Stimulated activated CD4-positive, alpha-beta T cell treated with anti-CD3 and anti-CD28 coated beads, Interleukin-1b, Interleukin-23, amount 100 ng/mL, for 48 hours (primary cell): Measurements from ENCODE around the gene LBHD2.

Experiments used
- DNase-seq: peaks from one replicate; pipeline ENCODE4 v3.0.0-alpha.2; 2020

The LBHD2 gene

GRCh38 chr14:103133210-103134140 lies 49.5 kb downstream of the LBHD2 start:
- no peak for DNase-seq

- DNase-seq = no peak
These were observed 50.4 kb downstream of the LBHD2 start for GRCh38 chr14:103134405-103134804.

DNA sequence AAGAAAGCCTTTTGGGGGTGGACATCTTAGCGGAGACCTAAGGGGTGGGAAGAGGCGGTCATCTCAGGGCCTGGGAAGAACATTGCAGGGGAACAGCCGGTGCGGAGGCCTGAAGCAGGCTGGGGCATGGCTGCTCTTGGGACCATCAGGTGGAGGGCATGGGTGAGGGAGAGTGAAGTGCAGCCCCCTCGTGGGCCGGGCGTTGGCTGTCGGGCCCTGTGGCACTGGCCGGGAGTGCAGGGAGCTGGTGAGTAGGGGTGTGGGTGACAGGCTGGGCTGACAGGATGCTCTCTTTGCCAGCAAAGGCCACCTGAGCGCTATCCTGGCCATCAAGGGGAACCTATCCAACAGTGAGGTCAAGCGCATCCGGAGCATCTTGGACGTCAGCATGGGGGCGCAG lies 50.9 kb downstream of the LBHD2 start:
- DNase-seq = no peak

- no peak for DNase-seq
These were observed 51.6 kb downstream of the LBHD2 start for GRCh38 chr14:103135333-103136260.

DNA sequence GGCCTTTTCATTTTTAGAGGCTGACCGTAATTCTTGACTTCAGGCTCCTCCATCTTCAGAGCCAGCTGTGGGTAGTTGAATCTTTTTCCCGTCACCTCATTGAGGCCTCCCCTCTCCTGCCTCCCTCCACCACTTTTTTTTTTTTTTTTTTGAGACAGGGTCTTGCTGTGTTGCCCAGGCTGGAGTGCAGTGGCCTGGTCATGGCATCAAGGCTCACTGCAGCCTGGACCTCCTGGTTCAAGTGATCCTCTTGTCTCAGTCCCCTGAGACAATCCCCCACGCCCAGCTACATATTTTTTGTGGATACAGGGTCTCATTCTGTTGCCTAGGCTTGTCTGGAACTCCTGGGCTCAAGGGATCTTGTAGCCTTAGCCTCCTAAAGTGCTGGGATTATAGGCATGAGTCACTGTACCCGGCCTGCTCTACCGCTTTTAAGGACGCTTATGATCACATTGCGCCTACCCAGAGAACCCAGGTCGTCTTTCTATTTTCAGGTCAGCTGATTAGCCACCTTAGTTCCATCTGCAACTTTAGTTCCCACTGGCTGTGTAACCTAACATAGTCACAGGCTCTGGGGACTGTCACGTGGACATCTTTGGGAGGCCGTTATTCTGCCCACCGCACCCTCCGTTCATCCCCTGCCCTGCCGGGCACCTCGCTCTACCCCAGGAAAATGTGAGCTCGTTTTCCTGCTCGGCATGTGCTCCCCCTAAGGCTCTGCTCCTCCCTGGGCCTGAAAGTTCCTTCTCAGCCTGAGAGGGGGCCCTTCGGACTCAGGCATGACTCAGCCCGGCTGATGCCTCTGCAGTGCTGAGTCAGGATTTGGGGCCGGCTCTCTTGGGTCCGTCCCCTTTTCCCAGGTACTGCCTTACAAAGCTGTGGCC lies 52.6 kb downstream of the LBHD2 start:
- DNase-seq = no peak

DNA sequence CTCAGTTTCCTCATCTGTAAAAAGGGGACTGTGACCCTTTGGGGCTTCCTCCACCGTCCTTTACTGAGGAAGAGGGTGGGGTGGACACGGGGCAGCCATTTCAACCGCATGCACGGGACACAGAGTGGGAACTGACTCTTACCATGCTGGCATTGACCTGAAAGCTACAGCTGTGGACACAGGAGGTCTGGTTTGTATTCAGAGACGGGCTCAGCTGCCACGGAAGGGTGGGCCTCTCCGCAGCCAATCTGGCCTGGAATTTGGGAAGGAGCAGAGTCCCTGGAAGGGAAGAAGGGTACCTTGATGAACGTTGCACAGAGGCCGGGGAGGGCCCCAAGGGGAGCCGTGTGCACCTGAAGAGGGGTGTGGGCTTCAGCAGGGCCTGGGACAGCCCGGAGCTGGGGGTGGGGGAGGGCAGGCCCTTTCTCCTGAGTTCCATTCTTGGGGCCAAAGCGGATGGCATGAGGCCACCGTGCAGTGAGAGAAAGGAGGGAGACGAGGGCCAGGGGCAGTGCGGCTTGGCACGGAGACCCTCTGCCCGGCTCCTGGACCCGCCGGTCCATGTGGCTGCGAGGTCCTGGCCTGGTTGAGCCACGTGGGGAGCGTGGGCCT lies 53.8 kb downstream of the LBHD2 start:
- no peak for DNase-seq

DNA sequence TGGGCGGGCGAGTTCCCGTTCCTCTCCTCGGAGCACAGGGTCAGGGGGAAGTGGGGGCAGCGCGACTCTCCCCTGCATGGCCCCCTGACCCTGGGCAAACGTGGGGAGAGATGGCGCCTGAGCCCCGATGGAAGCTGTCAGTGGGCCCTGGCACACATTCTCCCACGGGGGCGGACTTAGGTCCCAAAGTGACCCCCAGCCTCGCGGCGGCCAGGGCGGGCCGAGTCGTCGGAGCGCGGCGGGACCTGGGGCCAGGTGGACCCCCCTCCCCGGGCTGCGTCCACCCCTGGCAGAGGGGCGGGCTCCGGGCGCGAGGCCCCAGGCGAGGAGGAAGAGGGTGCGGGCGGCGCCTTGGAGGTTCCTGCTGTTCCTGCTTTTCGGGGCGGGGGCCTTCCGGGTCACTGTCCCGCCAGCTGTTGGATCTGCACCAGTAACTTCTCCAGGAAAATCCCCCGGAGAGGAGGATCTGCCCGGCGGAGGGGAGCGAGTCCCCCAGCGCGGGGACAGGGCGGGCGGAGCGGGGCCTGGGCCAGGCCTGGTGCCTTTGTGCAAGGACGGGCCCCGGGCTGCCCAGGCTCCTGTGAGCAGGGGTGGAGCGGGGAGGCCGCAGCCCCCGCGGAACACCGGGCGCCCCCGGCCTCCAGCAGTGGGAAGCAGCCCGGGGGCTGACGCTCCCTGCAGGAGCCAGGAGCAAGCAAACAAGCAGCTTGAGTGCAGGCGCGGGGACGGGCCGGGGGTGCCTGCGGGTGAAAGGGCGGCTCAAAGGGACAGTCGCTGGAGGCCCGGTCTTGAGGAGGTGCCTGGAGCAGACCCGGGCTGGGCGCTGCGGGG lies 54.5 kb downstream of the LBHD2 start:
- no peak for DNase-seq

DNA sequence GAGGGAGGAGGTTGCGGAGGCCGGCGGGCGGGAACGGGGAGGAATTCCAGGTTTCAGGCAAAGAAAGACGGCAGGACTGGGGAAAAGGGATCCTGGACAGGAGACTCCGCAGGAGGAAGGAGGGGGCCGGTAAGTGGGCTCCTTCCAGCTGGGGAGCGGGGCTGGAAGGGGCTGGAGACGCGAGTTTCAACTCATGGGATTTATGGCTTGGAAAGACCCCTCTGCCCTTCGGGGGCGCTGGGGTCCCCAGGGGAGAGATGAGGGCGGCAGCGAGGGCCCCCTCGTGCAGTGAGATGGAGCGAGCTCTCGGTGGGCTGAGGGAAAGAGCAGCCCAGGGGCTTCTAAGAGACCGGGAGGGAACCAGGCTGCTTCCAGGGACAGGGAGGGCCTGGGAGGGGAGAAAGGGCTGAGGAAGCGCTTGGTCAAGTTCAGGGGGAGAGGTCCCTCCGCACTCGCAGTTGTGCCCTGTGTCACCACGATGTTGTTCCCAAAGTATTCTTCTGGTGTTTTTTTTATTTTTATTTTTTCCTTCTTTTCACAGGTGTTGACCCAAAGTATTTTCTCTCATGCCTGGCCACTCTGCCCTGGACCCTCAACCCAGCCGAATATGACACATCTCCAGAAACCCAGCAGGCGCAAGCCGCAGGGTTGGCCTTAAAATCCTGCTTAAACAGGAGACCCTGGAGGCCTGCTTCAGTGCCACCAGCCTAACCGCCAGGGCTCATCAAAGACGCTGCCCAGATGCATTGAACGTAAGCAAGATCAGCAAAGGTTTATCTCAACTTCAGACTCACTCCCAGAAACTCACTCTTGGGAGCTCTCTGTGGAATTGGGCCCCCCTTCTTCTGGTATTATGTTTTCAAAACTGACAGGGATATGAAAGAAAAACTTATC lies 55.4 kb downstream of the LBHD2 start:
- DNase-seq = no peak
